GM19240 (cell line): ENCODE measurements around the gene CDSN.
"Not testable (repeated sequence)": the region's sequence is repeated elsewhere in the genome, so short reads cannot be mapped to it uniquely, and the experiment has no call there.

ENCODE experiments used
- DNase-seq: peaks from one replicate; pipeline ENCODE4 v3.0.0; 2011; ENCODE audit warnings: low spot score; ENCODE audit not compliant: insufficient read length

The CDSN gene

GRCh38 chr6:31120151-31120915, at the start of gene CDSN:
Gene CDSN (minus strand): TSS chr6:31120446. CDS start chr6:31120419, 27 bp downstream.
- no peak for DNase-seq

- DNase-seq, result no peak
Measured at GRCh38 chr6:31169123-31169857, 49.0 kb upstream of the CDSN start.

- DNase-seq, result no peak
Measured at GRCh38 chr6:31168606-31169005, 48.4 kb upstream of the CDSN start.

- no peak for DNase-seq
Measured at GRCh38 chr6:31165986-31166385, 45.7 kb upstream of the CDSN start.

- peak; percentile 57 for DNase-seq
Measured at GRCh38 chr6:31165064-31165832, 45.0 kb upstream of the CDSN start.

GRCh38 chr6:31164475-31165063, 44.3 kb upstream of the CDSN start:
- not testable (repeated sequence) for DNase-seq

GRCh38 chr6:31163922-31164321, 43.7 kb upstream of the CDSN start:
- no peak for DNase-seq

- no peak for DNase-seq
Measured at GRCh38 chr6:31162463-31163165, 42.4 kb upstream of the CDSN start.

GRCh38 chr6:31161216-31162126, 41.2 kb upstream of the CDSN start:
- no peak for DNase-seq

- no peak for DNase-seq
Measured at GRCh38 chr6:31158863-31159855, 38.9 kb upstream of the CDSN start.

GRCh38 chr6:31158140-31158862, 38.1 kb upstream of the CDSN start, which contains the start of gene TCF19:
Gene TCF19 (plus strand): TSS chr6:31158589. CDS start chr6:31159470, 881 bp downstream.
- DNase-seq, result peak; percentile 98

- no peak for DNase-seq
Measured at GRCh38 chr6:31157513-31158139, 37.4 kb upstream of the CDSN start, which contains the start of gene CCHCR1. Gene CCHCR1 (minus strand): TSS chr6:31157802. CDS start chr6:31157600, 202 bp downstream.

GRCh38 chr6:31156641-31157040, 36.4 kb upstream of the CDSN start:
- DNase-seq, result no peak

- DNase-seq, result no peak
Measured at GRCh38 chr6:31154436-31154835, 34.2 kb upstream of the CDSN start.

- DNase-seq, result no peak
Measured at GRCh38 chr6:31152781-31153180, 32.5 kb upstream of the CDSN start.

- DNase-seq, result no peak
Measured at GRCh38 chr6:31149827-31150447, 29.7 kb upstream of the CDSN start.

- no peak for DNase-seq
Measured at GRCh38 chr6:31145386-31145785, 25.1 kb upstream of the CDSN start.
